ENCODE results near the gene SDSL.

Gene SDSL

DNA sequence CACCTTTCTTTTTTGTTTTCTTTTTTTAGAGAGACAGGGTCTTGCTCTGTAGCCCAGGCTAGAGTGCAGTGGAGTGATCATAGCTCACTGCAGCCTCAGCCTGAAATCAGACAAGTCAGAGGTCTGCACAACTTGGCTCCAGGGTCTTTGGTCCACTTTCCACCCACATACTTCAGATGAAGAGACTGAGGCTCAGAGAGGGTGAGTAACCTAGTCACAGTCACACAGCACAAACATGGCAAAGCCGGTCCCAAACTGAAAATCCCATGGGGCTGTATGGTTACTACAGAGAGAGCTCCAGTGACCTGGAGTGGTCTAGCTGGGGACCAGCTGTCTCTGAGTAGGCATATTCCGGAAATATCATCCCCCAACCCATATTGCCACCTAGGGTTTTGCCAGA, 30.3 kb downstream of the SDSL start:
- no peak for TF ChIP-seq ZNF70 (CRISPR knock-in tag; IDR thresholded peaks at IDR 0.05)
- TF ChIP-seq, protein P1, sequence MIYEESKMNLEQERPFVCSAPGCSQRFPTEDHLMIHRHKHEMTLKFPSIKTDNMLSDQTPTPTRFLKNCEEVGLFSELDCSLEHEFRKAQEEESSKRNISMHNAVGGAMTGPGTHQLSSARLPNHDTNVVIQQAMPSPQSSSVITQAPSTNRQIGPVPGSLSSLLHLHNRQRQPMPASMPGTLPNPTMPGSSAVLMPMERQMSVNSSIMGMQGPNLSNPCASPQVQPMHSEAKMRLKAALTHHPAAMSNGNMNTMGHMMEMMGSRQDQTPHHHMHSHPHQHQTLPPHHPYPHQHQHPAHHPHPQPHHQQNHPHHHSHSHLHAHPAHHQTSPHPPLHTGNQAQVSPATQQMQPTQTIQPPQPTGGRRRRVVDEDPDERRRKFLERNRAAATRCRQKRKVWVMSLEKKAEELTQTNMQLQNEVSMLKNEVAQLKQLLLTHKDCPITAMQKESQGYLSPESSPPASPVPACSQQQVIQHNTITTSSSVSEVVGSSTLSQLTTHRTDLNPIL (CRISPR knock-in tag; IDR thresholded peaks at IDR 0.05; ENCODE audit: low read depth) = no peak
- TF ChIP-seq TCF4 (CRISPR knock-in tag; IDR thresholded peaks at IDR 0.05; ENCODE audit: borderline replicate concordance) = no peak
- TF ChIP-seq CSDC2 (CRISPR knock-in tag; IDR thresholded peaks at IDR 0.05) = no peak
- ATAC-seq = no peak

DNA sequence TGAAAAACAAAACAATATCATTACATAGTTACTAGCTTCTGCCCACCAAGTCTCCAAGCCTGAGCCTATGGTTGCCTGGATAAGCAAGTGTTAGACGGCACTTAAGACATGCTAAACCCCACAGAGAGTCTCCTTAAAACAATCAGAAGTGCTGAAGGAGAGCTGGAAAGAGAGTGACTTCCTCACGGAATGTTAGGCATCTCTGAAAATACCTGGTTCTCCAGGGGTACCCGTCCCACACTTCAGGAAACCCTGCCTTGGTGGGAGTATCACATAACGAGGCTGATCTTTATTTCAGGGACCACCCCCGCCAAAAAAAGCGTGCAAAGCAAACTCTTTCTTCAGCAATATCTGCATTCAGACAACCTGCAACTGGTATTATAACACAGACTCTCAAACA, 31.1 kb downstream of the SDSL start:
- TF ChIP-seq ZC3H10 (CRISPR knock-in tag; IDR thresholded peaks at IDR 0.05) (no peak), ZNF8 (CRISPR knock-in tag; IDR thresholded peaks at IDR 0.05) (no peak), GLIS3 (CRISPR knock-in tag; IDR thresholded peaks at IDR 0.05) (no peak), RARB (CRISPR knock-in tag; IDR thresholded peaks at IDR 0.05) (no peak)
- TF ChIP-seq, protein P2, sequence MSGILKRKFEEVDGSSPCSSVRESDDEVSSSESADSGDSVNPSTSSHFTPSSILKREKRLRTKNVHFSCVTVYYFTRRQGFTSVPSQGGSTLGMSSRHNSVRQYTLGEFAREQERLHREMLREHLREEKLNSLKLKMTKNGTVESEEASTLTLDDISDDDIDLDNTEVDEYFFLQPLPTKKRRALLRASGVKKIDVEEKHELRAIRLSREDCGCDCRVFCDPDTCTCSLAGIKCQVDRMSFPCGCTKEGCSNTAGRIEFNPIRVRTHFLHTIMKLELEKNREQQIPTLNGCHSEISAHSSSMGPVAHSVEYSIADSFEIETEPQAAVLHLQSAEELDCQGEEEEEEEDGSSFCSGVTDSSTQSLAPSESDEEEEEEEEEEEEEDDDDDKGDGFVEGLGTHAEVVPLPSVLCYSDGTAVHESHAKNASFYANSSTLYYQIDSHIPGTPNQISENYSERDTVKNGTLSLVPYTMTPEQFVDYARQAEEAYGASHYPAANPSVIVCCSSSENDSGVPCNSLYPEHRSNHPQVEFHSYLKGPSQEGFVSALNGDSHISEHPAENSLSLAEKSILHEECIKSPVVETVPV (CRISPR knock-in tag; IDR thresholded peaks at IDR 0.05) = no peak
- no peak; the same call in 1 of the 3 replicates for ATAC-seq

DNA sequence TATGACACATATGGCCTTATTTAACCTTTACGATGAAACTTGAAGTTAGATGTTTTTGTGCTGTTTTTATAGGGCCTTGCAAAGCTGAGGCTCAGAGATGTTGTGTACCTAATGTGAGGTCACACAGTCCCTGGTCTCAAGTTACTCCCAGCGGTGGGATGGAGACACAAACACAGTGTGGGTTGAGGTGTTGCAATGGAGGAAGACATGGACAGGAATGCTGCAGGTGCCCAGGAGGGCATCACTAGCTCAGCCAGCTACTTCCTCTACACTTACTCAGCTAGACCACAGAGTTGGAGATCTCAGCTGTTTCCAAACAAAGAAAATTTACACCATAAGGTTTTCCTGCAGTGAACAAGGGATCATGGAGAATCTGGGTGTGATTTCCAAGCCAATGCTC, 34.0 kb downstream of the SDSL start:
- TF ChIP-seq CSDC2 (CRISPR knock-in tag; IDR thresholded peaks at IDR 0.05) (no peak), ZFP3 (CRISPR knock-in tag; IDR thresholded peaks at IDR 0.05) (no peak), ZNF70 (CRISPR knock-in tag; IDR thresholded peaks at IDR 0.05) (no peak), ZNF565 (CRISPR knock-in tag; conservative IDR thresholded peaks at IDR 0.05; ENCODE audit: low read depth) (no peak), GLIS3 (CRISPR knock-in tag; IDR thresholded peaks at IDR 0.05) (no peak), ZFP30 (CRISPR knock-in tag; IDR thresholded peaks at IDR 0.05) (no peak), TOX (CRISPR knock-in tag; IDR thresholded peaks at IDR 0.05; ENCODE audit: borderline replicate concordance) (no peak), RARB (CRISPR knock-in tag; IDR thresholded peaks at IDR 0.05) (no peak), TCF4 (CRISPR knock-in tag; IDR thresholded peaks at IDR 0.05; ENCODE audit: borderline replicate concordance) (no peak), PPARA (CRISPR knock-in tag; IDR thresholded peaks at IDR 0.05; ENCODE audit: borderline replicate concordance) (no peak), ZNF8 (CRISPR knock-in tag; IDR thresholded peaks at IDR 0.05) (no peak), ESRRG (CRISPR knock-in tag; IDR thresholded peaks at IDR 0.05) (no peak)
- TF ChIP-seq, protein P3, sequence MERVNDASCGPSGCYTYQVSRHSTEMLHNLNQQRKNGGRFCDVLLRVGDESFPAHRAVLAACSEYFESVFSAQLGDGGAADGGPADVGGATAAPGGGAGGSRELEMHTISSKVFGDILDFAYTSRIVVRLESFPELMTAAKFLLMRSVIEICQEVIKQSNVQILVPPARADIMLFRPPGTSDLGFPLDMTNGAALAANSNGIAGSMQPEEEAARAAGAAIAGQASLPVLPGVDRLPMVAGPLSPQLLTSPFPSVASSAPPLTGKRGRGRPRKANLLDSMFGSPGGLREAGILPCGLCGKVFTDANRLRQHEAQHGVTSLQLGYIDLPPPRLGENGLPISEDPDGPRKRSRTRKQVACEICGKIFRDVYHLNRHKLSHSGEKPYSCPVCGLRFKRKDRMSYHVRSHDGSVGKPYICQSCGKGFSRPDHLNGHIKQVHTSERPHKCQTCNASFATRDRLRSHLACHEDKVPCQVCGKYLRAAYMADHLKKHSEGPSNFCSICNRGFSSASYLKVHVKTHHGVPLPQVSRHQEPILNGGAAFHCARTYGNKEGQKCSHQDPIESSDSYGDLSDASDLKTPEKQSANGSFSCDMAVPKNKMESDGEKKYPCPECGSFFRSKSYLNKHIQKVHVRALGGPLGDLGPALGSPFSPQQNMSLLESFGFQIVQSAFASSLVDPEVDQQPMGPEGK (CRISPR knock-in tag; IDR thresholded peaks at IDR 0.05; ENCODE audit: borderline replicate concordance) = no peak
- ATAC-seq = no peak

DNA sequence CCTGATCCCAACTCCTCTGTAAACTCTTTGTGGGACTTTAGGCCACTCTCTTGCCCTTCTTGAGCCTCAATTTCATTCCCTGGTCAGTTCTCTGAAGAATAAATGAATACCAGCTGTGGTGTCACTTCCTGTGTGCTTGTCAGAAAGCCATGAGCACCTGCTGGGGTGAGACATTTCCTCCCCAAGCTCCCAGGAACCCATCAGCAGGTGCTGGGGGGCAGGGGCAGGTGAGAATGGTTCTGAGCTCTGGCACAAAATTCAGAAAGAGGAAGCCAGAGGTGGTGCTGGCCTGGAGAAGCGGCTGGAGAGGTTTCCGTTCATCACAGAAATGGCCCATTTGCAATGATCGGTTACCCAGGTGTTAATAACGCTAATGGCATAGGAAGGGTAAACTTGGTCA, 34.6 kb downstream of the SDSL start:
- no peak for ATAC-seq
- no peak for TF ChIP-seq ZNF565 (CRISPR knock-in tag; conservative IDR thresholded peaks at IDR 0.05; ENCODE audit: low read depth)
- no peak for TF ChIP-seq ZFP3 (CRISPR knock-in tag; IDR thresholded peaks at IDR 0.05)
- no peak for TF ChIP-seq CSDC2 (CRISPR knock-in tag; IDR thresholded peaks at IDR 0.05)
- no peak for TF ChIP-seq TCF4 (CRISPR knock-in tag; IDR thresholded peaks at IDR 0.05; ENCODE audit: borderline replicate concordance)
- TF ChIP-seq, protein P2 (CRISPR knock-in tag; IDR thresholded peaks at IDR 0.05) = no peak
- no peak for TF ChIP-seq ZC3H10 (CRISPR knock-in tag; IDR thresholded peaks at IDR 0.05)
- no peak for TF ChIP-seq RARB (CRISPR knock-in tag; IDR thresholded peaks at IDR 0.05)
- TF ChIP-seq ZNF70 (CRISPR knock-in tag; IDR thresholded peaks at IDR 0.05) = no peak
- TF ChIP-seq ISL1 (CRISPR knock-in tag; IDR thresholded peaks at IDR 0.05) = no peak
- TF ChIP-seq PPARA (CRISPR knock-in tag; IDR thresholded peaks at IDR 0.05; ENCODE audit: borderline replicate concordance) = no peak
- TF ChIP-seq, protein P4, sequence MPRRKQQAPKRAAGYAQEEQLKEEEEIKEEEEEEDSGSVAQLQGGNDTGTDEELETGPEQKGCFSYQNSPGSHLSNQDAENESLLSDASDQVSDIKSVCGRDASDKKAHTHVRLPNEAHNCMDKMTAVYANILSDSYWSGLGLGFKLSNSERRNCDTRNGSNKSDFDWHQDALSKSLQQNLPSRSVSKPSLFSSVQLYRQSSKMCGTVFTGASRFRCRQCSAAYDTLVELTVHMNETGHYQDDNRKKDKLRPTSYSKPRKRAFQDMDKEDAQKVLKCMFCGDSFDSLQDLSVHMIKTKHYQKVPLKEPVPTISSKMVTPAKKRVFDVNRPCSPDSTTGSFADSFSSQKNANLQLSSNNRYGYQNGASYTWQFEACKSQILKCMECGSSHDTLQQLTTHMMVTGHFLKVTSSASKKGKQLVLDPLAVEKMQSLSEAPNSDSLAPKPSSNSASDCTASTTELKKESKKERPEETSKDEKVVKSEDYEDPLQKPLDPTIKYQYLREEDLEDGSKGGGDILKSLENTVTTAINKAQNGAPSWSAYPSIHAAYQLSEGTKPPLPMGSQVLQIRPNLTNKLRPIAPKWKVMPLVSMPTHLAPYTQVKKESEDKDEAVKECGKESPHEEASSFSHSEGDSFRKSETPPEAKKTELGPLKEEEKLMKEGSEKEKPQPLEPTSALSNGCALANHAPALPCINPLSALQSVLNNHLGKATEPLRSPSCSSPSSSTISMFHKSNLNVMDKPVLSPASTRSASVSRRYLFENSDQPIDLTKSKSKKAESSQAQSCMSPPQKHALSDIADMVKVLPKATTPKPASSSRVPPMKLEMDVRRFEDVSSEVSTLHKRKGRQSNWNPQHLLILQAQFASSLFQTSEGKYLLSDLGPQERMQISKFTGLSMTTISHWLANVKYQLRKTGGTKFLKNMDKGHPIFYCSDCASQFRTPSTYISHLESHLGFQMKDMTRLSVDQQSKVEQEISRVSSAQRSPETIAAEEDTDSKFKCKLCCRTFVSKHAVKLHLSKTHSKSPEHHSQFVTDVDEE (CRISPR knock-in tag; IDR thresholded peaks at IDR 0.05) = no peak
- TF ChIP-seq ZNF8 (CRISPR knock-in tag; IDR thresholded peaks at IDR 0.05) = no peak
- TF ChIP-seq, protein P1 (CRISPR knock-in tag; IDR thresholded peaks at IDR 0.05; ENCODE audit: low read depth) = no peak
- TF ChIP-seq, protein P3 (CRISPR knock-in tag; IDR thresholded peaks at IDR 0.05; ENCODE audit: borderline replicate concordance) = no peak
- no peak for TF ChIP-seq BACH2 (CRISPR knock-in tag; IDR thresholded peaks at IDR 0.05; ENCODE audit: borderline replicate concordance)
- no peak for TF ChIP-seq OSR1 (CRISPR knock-in tag; IDR thresholded peaks at IDR 0.05)
- TF ChIP-seq TOX (CRISPR knock-in tag; IDR thresholded peaks at IDR 0.05; ENCODE audit: borderline replicate concordance) = no peak
